Measurements from ENCODE around the gene CSNK1E. TPM values are rescaled to one million over a fixed set of nuclear protein-coding genes. Genes with fewer than 3 reads are reported as not detected.
A peak's percentile ranks its signal among the peaks of the same experiment; 100 is the strongest.

CSNK1E gene
- total and polyA plus RNA-seq, 2 of the 4 experiments (the other 2 are of a cell fraction), result 116 to 276 TPM

DNA sequence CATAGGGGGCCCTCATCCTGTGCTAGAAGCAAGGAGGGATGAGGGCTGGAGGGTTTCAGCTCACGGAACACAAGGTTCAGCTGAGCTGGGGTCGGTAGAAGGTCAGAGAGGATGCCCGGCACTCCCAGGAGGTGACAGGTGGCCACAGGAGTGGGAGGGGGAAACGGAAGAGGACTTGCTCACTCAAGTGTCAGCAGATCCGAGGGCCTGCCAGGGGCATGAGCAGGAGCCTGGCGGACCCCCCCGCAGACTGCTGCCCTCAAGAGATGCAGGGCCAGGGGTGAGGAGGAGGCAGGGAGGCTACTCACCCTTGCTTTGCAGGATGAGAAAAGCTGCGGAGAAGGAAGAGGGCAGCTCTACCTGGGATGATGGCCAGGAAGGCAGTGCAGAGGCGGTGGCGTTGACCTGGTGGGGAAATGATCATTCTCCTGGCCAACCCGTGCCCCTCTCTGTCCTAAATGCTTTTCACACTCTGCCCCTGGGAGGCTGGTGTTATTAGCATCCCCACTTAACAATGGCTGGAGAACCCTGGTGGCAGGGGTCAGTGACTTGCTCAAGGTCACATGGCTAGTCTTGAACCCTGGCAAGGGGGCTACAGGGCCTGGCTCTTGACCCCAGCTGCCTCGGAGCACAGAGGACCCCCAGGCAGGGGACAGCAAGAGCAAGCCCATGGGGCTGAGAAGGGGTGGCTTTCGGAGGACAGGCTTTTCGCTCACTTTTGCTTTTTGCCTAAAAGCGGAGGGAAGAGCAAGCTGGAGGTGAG is 30.1 kb upstream of the CSNK1E start:
- H4K5ac ChIP-seq (ENCODE audit: low read depth, low read length), result no peak overlapping the region
- H4K8ac ChIP-seq (ENCODE audit: low read depth in 2 of 2, low read length in 2 of 2), result no peak overlapping the region
- dilution Hi-C loops (cut with HindIII; ENCODE audit: low sequenced_read_pairs, unreplicated experiment) (no loop called here), in situ Hi-C loops (cut with MboI; ENCODE audit: low sequenced_read_pairs) (no loop called here), intact Hi-C loops (cut with micrococcal nuclease) (no loop called here)
- peak overlapping the region; percentile 5 for H2AK9ac ChIP-seq (replicated peaks; ENCODE audit: low read depth, low read length, poor library complexity)
- H3K4ac ChIP-seq (ENCODE audit: low read depth, low read length), result no peak overlapping the region
- no peaks in the 10 kb centered on the region for H3K36me3 ChIP-seq (ENCODE audit: control insufficient read depth, insufficient read depth, low read length)
- BruUV-seq (replicated peaks), result no TSS peak
- H3K79me1 ChIP-seq (ENCODE audit: low read depth in 1 of 2, low read length in 2 of 2), result no peaks in the 10 kb centered on the region
- H3K14ac ChIP-seq (replicated peaks; ENCODE audit: low read depth, low read length), result no peak overlapping the region
- no peaks in the 10 kb centered on the region for H3K27me3 ChIP-seq (ENCODE audit: control insufficient read depth, insufficient read depth, low read length)
- H2AFZ ChIP-seq (replicated peaks; ENCODE audit: low read length, poor library complexity), result no peak overlapping the region
- no peak overlapping the region for H2BK15ac ChIP-seq (ENCODE audit: low read depth, low read length)
- H3K4me1 ChIP-seq (ENCODE audit: control insufficient read depth, insufficient read depth, low read length), result no peaks in the 10 kb centered on the region
- H3K4me2 ChIP-seq (ENCODE audit: low read depth, low read length), result no peak overlapping the region
- peaks cover 6% of the 10 kb centered on the region; the same call in 1 of the 2 replicates for H3K9me1 ChIP-seq (ENCODE audit: insufficient read depth, low read length)
- no peak overlapping the region for H3K27ac ChIP-seq (ENCODE audit: insufficient read depth, low read length)
- no peaks in the 10 kb centered on the region for H3K9me3 ChIP-seq (ENCODE audit: control insufficient read depth, insufficient read depth, low read length)
- CTCF ChIA-PET, result interaction anchor here (0.6 kb wide), 1 partner anchor 20 kb away, joined by 3 read pairs; no protein-coding TSS in a partner anchor
- H3K23ac ChIP-seq (ENCODE audit: low read depth, low read length), result no peak overlapping the region
- H3K4me3 ChIP-seq (ENCODE audit: insufficient read depth, low read depth, low read length), result no peak overlapping the region
- no peak overlapping the region for H3K9ac ChIP-seq (ENCODE audit: low read depth, low read length)
- no peaks in the 10 kb centered on the region for H4K20me1 ChIP-seq (ENCODE audit: insufficient read depth, low read length)
- DNase-seq (no peak), ATAC-seq (ENCODE audit: low read depth) (no peak)
- TF ChIP-seq USF2 (IDR thresholded peaks at IDR 0.05; ENCODE audit: low read depth, low read length) (no peak), RAD21 (IDR thresholded peaks at IDR 0.05; ENCODE audit: low read length) (no peak), MXI1 (IDR thresholded peaks at IDR 0.05; ENCODE audit: borderline replicate concordance, low read depth, low read length) (no peak), CEBPB (IDR thresholded peaks at IDR 0.05; ENCODE audit: low read depth, low read length) (no peak), MAZ (IDR thresholded peaks at IDR 0.05; ENCODE audit: borderline replicate concordance, low read depth, low read length) (no peak), RFX5 (IDR thresholded peaks at IDR 0.05; ENCODE audit: low read depth, low read length) (no peak), CTCF (conservative IDR thresholded peaks at IDR 0.05; ENCODE audit: low read depth, low read length) (no peak), SMC3 (IDR thresholded peaks at IDR 0.05; ENCODE audit: low read depth, low read length) (no peak), MAFK (IDR thresholded peaks at IDR 0.05; ENCODE audit: low read depth, low read length) (no peak)
- no peak overlapping the region for H2BK120ac ChIP-seq (ENCODE audit: low read depth, low read length)
- H2BK5ac ChIP-seq (ENCODE audit: low read depth, low read length, poor library complexity, severe bottlenecking), result no peak overlapping the region
- H2BK20ac ChIP-seq (ENCODE audit: low read depth, low read length), result no peak overlapping the region
- 70% methylated on average over 7 of the region's 15 CpGs; no CpG with 5 or more reads in 1 of the 2 experiments for WGBS, 2 experiments (ENCODE audit: extremely low coverage in 2 of 2, insufficient read length in 1 of 2)
- no peak overlapping the region for H2AK5ac ChIP-seq (ENCODE audit: low read depth, low read length)
- no peak overlapping the region for H3K18ac ChIP-seq (ENCODE audit: low read depth, low read length)
- POLR2A ChIA-PET (ENCODE audit: unreplicated experiment), result interaction anchor here (0.5 to 0.6 kb wide), 2 partner anchors 42 to 211 kb away, joined by 3 to 4 read pairs; no protein-coding TSS in a partner anchor
- no peak overlapping the region for H3K56ac ChIP-seq (ENCODE audit: extremely low read depth, insufficient read depth, low read length)
- no peak overlapping the region for H4K91ac ChIP-seq (ENCODE audit: insufficient read depth, low read depth, low read length)

Data from IMR-90 (cell line).